ENCODE measurements around the gene ATP8A2. TPM values are rescaled to one million over a fixed set of nuclear protein-coding genes. Genes with fewer than 3 reads are reported as not detected.

The ATP8A2 gene
- total RNA-seq, 2 experiments from 2014 or later, result 1.1 to 1.2 TPM

GRCh38 chr13:25902891-25903341 lies 531.1 kb downstream of the ATP8A2 start:
- H3K27me3 Mint-ChIP-seq (ENCODE audit: low read depth), result no peaks in the 10 kb centered on the region
- CTCF ChIA-PET, result interaction anchor here (1.4 kb wide), 1 partner anchor 73 kb away, joined by 4 read pairs; no protein-coding TSS in a partner anchor
- peak; percentile 12 for ATAC-seq
- no peaks in the 10 kb centered on the region for H3K9me3 Mint-ChIP-seq (ENCODE audit: insufficient read depth)
- peak overlapping the region; percentile 12 for H3K27ac Mint-ChIP-seq
- peaks cover 4% of the 10 kb centered on the region for H3K36me3 Mint-ChIP-seq (ENCODE audit: low read depth)
- peaks cover 35% of the 10 kb centered on the region for H3K4me1 Mint-ChIP-seq (ENCODE audit: low read depth)
- POLR2A ChIA-PET, result no interaction called here
- DNase-seq, result no peak
- peak overlapping the region; percentile 4 for H3K4me3 Mint-ChIP-seq

GRCh38 chr13:25904830-25905229 lies 533.1 kb downstream of the ATP8A2 start:
- no peak for ATAC-seq
- H3K9me3 Mint-ChIP-seq (ENCODE audit: insufficient read depth), result no peaks in the 10 kb centered on the region
- H3K36me3 Mint-ChIP-seq (ENCODE audit: low read depth), result peaks cover 3% of the 10 kb centered on the region
- no peak overlapping the region for H3K27ac Mint-ChIP-seq
- H3K4me1 Mint-ChIP-seq (ENCODE audit: low read depth), result peaks cover 25% of the 10 kb centered on the region
- ChIA-PET POLR2A (no interaction called here), CTCF (no interaction called here)
- H3K27me3 Mint-ChIP-seq (ENCODE audit: low read depth), result no peaks in the 10 kb centered on the region
- DNase-seq, result no peak
- H3K4me3 Mint-ChIP-seq, result no peak overlapping the region

GRCh38 chr13:25905611-25906010 lies 533.8 kb downstream of the ATP8A2 start:
- ChIA-PET CTCF (no interaction called here), POLR2A (interaction anchor here (1.6 kb wide), 1 partner anchor 24 kb away, joined by 5 read pairs; no protein-coding TSS in a partner anchor)
- DNase-seq (no peak), ATAC-seq (no peak)
- no peaks in the 10 kb centered on the region for H3K9me3 Mint-ChIP-seq (ENCODE audit: insufficient read depth)
- H3K36me3 Mint-ChIP-seq (ENCODE audit: low read depth), result peaks cover 3% of the 10 kb centered on the region
- no peak overlapping the region for H3K4me3 Mint-ChIP-seq
- H3K27ac Mint-ChIP-seq, result no peak overlapping the region
- H3K4me1 Mint-ChIP-seq (ENCODE audit: low read depth), result peaks cover 17% of the 10 kb centered on the region
- H3K27me3 Mint-ChIP-seq (ENCODE audit: low read depth), result no peaks in the 10 kb centered on the region

GRCh38 chr13:25906191-25906661 lies 534.5 kb downstream of the ATP8A2 start:
- no peaks in the 10 kb centered on the region for H3K36me3 Mint-ChIP-seq (ENCODE audit: low read depth)
- ATAC-seq (no peak), DNase-seq (no peak)
- ChIA-PET CTCF (interaction anchor here (0.8 kb wide), 1 partner anchor 30 kb away, joined by 3 read pairs; no protein-coding TSS in a partner anchor), POLR2A (interaction anchor here (1.6 kb wide), 1 partner anchor 25 kb away, joined by 5 read pairs; no protein-coding TSS in a partner anchor)
- H3K4me3 Mint-ChIP-seq, result no peak overlapping the region
- peaks cover 11% of the 10 kb centered on the region for H3K4me1 Mint-ChIP-seq (ENCODE audit: low read depth)
- no peaks in the 10 kb centered on the region for H3K9me3 Mint-ChIP-seq (ENCODE audit: insufficient read depth)
- H3K27me3 Mint-ChIP-seq (ENCODE audit: low read depth), result no peaks in the 10 kb centered on the region
- H3K27ac Mint-ChIP-seq, result no peak overlapping the region

GRCh38 chr13:25908366-25908765 lies 536.6 kb downstream of the ATP8A2 start:
- no peaks in the 10 kb centered on the region for H3K9me3 Mint-ChIP-seq (ENCODE audit: insufficient read depth)
- ATAC-seq, result no peak
- POLR2A ChIA-PET, result no interaction called here
- H3K27ac Mint-ChIP-seq, result no peak overlapping the region
- no peaks in the 10 kb centered on the region for H3K36me3 Mint-ChIP-seq (ENCODE audit: low read depth)
- no peak overlapping the region for H3K4me3 Mint-ChIP-seq
- CTCF ChIA-PET, result no interaction called here
- H3K27me3 Mint-ChIP-seq (ENCODE audit: low read depth), result no peaks in the 10 kb centered on the region
- no peak for DNase-seq
- H3K4me1 Mint-ChIP-seq (ENCODE audit: low read depth), result no peaks in the 10 kb centered on the region

GRCh38 chr13:25910243-25910642 lies 538.5 kb downstream of the ATP8A2 start:
- Mint-ChIP-seq H3K27ac (no peak overlapping the region), H3K27me3 (ENCODE audit: low read depth) (no peaks in the 10 kb centered on the region), H3K4me1 (ENCODE audit: low read depth) (no peaks in the 10 kb centered on the region), H3K36me3 (ENCODE audit: low read depth) (no peaks in the 10 kb centered on the region), H3K4me3 (no peak overlapping the region), H3K9me3 (ENCODE audit: insufficient read depth) (no peaks in the 10 kb centered on the region)
- POLR2A ChIA-PET, result no interaction called here
- DNase-seq, result no peak
- CTCF ChIA-PET, result no interaction called here
- ATAC-seq, result no peak

GRCh38 chr13:25910991-25911419 lies 539.2 kb downstream of the ATP8A2 start:
- no peak overlapping the region for H3K4me3 Mint-ChIP-seq
- H3K27me3 Mint-ChIP-seq (ENCODE audit: low read depth), result no peaks in the 10 kb centered on the region
- ChIA-PET CTCF (no interaction called here), POLR2A (no interaction called here)
- H3K4me1 Mint-ChIP-seq (ENCODE audit: low read depth), result no peaks in the 10 kb centered on the region
- no peak overlapping the region for H3K27ac Mint-ChIP-seq
- no peak for ATAC-seq
- H3K9me3 Mint-ChIP-seq (ENCODE audit: insufficient read depth), result no peaks in the 10 kb centered on the region
- DNase-seq, result no peak
- no peaks in the 10 kb centered on the region for H3K36me3 Mint-ChIP-seq (ENCODE audit: low read depth)

- CTCF ChIA-PET, result no interaction called here
- ATAC-seq, result no peak
- Mint-ChIP-seq H3K27ac (no peak overlapping the region), H3K4me3 (no peak overlapping the region), H3K9me3 (ENCODE audit: insufficient read depth) (no peaks in the 10 kb centered on the region), H3K36me3 (ENCODE audit: low read depth) (no peaks in the 10 kb centered on the region), H3K27me3 (ENCODE audit: low read depth) (no peaks in the 10 kb centered on the region), H3K4me1 (ENCODE audit: low read depth) (no peaks in the 10 kb centered on the region)
- DNase-seq, result no peak
- POLR2A ChIA-PET, result no interaction called here
Measured at GRCh38 chr13:25912961-25913360, 541.2 kb downstream of the ATP8A2 start.

GRCh38 chr13:25915840-25916518 lies 544.2 kb downstream of the ATP8A2 start:
- ATAC-seq (no peak), DNase-seq (no peak)
- no peaks in the 10 kb centered on the region for H3K36me3 Mint-ChIP-seq (ENCODE audit: low read depth)
- no peaks in the 10 kb centered on the region for H3K9me3 Mint-ChIP-seq (ENCODE audit: insufficient read depth)
- ChIA-PET POLR2A (no interaction called here), CTCF (no interaction called here)
- H3K4me3 Mint-ChIP-seq, result no peak overlapping the region
- peaks cover 8% of the 10 kb centered on the region for H3K4me1 Mint-ChIP-seq (ENCODE audit: low read depth)
- H3K27me3 Mint-ChIP-seq (ENCODE audit: low read depth), result no peaks in the 10 kb centered on the region
- no peak overlapping the region for H3K27ac Mint-ChIP-seq

GRCh38 chr13:25920277-25920676 lies 548.5 kb downstream of the ATP8A2 start:
- no peak for ATAC-seq
- H3K27ac Mint-ChIP-seq, result peak overlapping the region; percentile 23
- CTCF ChIA-PET, result interaction anchor here (0.9 kb wide), 1 partner anchor 12 kb away, joined by 3 read pairs; no protein-coding TSS in a partner anchor

GRCh38 chr13:25920931-25921330 lies 549.2 kb downstream of the ATP8A2 start:
- DNase-seq (no peak), ATAC-seq (no peak)
- no peaks in the 10 kb centered on the region for H3K9me3 Mint-ChIP-seq (ENCODE audit: insufficient read depth)
- ChIA-PET POLR2A (no interaction called here), CTCF (no interaction called here)
- H3K4me1 Mint-ChIP-seq (ENCODE audit: low read depth), result peaks cover 8% of the 10 kb centered on the region
- no peak overlapping the region for H3K4me3 Mint-ChIP-seq
- H3K27ac Mint-ChIP-seq, result no peak overlapping the region
- no peaks in the 10 kb centered on the region for H3K36me3 Mint-ChIP-seq (ENCODE audit: low read depth)
- no peaks in the 10 kb centered on the region for H3K27me3 Mint-ChIP-seq (ENCODE audit: low read depth)

More at GRCh38 chr13:25920277-25920676, 548.5 kb downstream of the ATP8A2 start:
- H3K4me3 Mint-ChIP-seq, result no peak overlapping the region
- H3K4me1 Mint-ChIP-seq (ENCODE audit: low read depth), result peaks cover 8% of the 10 kb centered on the region
- H3K36me3 Mint-ChIP-seq (ENCODE audit: low read depth), result no peaks in the 10 kb centered on the region
- POLR2A ChIA-PET, result no interaction called here
- H3K27me3 Mint-ChIP-seq (ENCODE audit: low read depth), result no peaks in the 10 kb centered on the region
- DNase-seq, result no peak
- no peaks in the 10 kb centered on the region for H3K9me3 Mint-ChIP-seq (ENCODE audit: insufficient read depth)

- H3K27ac Mint-ChIP-seq, result no peak overlapping the region
- no peaks in the 10 kb centered on the region for H3K9me3 Mint-ChIP-seq (ENCODE audit: insufficient read depth)
- H3K4me3 Mint-ChIP-seq, result no peak overlapping the region
- POLR2A ChIA-PET, result no interaction called here
- H3K27me3 Mint-ChIP-seq (ENCODE audit: low read depth), result peaks cover 4% of the 10 kb centered on the region
- DNase-seq (no peak), ATAC-seq (no peak)
- CTCF ChIA-PET, result no interaction called here
- peaks cover 8% of the 10 kb centered on the region for H3K4me1 Mint-ChIP-seq (ENCODE audit: low read depth)
- no peaks in the 10 kb centered on the region for H3K36me3 Mint-ChIP-seq (ENCODE audit: low read depth)
Measured at GRCh38 chr13:25922376-25922775, 550.6 kb downstream of the ATP8A2 start.

All from activated CD8-positive, alpha-beta T cell treated with anti-CD3 and anti-CD28 coated beads, Interleukin-2, amount 10 ng/mL, durations not matched to agents 7 days and 5 days (primary cell).